Mesothelial cell of epicardium (in vitro differentiated cells): Measurements from ENCODE around the gene RALBP1. TPM values are rescaled to one million over a fixed set of nuclear protein-coding genes. Genes with fewer than 3 reads are reported as not detected.

Source experiments
- DNase-seq, 2 experiments: peaks; one replicate each; pipeline ENCODE4 v3.0.0; 2021; ENCODE audit warnings: low spot score in 2 of 2; ENCODE audit not compliant: unreplicated experiment in 2 of 2
- H3K27ac Mint-ChIP-seq: 2 replicates; pipeline ENCODE4 v1.8.0; 2021; ENCODE audit warnings: mixed read lengths
- H3K27me3 Mint-ChIP-seq: 2 replicates; pipeline ENCODE4 v1.8.0; 2021; ENCODE audit warnings: low read depth, mixed read lengths
- H3K36me3 Mint-ChIP-seq: 2 replicates; pipeline ENCODE4 v1.8.0; 2021; ENCODE audit warnings: mixed read lengths
- H3K4me1 Mint-ChIP-seq: 2 replicates; pipeline ENCODE4 v1.8.0; 2021; ENCODE audit warnings: mixed read lengths
- H3K4me3 Mint-ChIP-seq: 2 replicates; pipeline ENCODE4 v1.8.0; 2021; ENCODE audit warnings: mild to moderate bottlenecking, moderate library complexity, mixed read lengths
- H3K9me3 Mint-ChIP-seq: 2 replicates; pipeline ENCODE4 v1.8.0; 2021; ENCODE audit warnings: mixed read lengths
- total RNA-seq: library from RNA; stranded (reverse); gene quantifications from 3 replicates; pipeline ENCODE4 v1.2.1, GENCODE V29; 2021
- TF ChIP-seq, protein P1 (sequence below): fragments of 200-600 bp; sonication (generic); IDR thresholded peaks from one replicate; pipeline ENCODE4 v1.5.0; 2021; ENCODE audit warnings: antibody characterized with exemption; ENCODE audit not compliant: unreplicated experiment

The RALBP1 gene
- total RNA-seq, 1 donor from 2014 or later, result 44.7 TPM

DNA sequence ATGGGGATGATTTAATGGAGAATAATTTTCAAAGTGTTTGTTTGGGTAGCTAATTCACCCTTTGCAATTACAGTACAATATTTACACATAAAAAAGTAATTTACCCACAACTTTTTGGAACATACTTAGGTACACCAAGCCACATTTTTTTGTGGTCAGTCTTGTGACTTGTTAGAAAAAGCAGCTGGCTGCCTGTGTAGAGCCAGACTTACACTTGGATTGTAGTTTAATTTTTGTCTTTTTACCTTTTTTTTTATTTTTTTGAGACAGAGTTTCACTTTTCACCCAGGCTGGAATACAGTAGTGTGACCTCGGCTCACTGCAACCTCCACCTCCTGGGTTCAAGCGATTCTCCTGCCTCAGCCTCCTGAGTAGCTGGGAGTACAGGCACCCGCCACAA, 45.4 kb downstream of the RALBP1 start:
- no peaks in the 10 kb centered on the region for H3K9me3 Mint-ChIP-seq
- DNase-seq, result no peak
- peaks cover 25% of the 10 kb centered on the region for H3K36me3 Mint-ChIP-seq
- H3K4me1 Mint-ChIP-seq, result peaks cover 6% of the 10 kb centered on the region
- TF ChIP-seq, protein P1, sequence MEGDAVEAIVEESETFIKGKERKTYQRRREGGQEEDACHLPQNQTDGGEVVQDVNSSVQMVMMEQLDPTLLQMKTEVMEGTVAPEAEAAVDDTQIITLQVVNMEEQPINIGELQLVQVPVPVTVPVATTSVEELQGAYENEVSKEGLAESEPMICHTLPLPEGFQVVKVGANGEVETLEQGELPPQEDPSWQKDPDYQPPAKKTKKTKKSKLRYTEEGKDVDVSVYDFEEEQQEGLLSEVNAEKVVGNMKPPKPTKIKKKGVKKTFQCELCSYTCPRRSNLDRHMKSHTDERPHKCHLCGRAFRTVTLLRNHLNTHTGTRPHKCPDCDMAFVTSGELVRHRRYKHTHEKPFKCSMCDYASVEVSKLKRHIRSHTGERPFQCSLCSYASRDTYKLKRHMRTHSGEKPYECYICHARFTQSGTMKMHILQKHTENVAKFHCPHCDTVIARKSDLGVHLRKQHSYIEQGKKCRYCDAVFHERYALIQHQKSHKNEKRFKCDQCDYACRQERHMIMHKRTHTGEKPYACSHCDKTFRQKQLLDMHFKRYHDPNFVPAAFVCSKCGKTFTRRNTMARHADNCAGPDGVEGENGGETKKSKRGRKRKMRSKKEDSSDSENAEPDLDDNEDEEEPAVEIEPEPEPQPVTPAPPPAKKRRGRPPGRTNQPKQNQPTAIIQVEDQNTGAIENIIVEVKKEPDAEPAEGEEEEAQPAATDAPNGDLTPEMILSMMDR, result no peak
- no peak overlapping the region for H3K4me3 Mint-ChIP-seq
- H3K27ac Mint-ChIP-seq, result no peak overlapping the region
- H3K27me3 Mint-ChIP-seq, result no peaks in the 10 kb centered on the region

DNA sequence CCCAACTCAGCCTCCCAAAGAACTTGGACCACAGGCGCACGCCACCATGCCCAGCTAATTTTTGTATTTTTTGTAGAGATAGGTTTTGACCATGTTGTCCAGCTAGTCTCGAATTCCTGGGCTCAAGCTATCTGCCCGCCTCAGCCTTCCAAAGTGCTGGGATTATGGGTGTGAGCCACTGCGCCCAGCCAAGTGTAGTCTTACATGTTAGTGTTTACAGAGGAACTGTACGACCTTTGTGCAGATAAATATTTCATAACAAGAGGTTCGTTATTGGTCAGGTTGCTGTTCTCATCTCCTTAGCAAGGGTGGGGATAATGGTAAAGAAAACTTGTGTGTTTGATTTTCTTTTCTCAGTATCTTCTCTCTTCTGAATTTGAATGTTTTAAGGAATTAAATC, 46.5 kb downstream of the RALBP1 start:
- Mint-ChIP-seq H3K27me3 (no peaks in the 10 kb centered on the region), H3K36me3 (peaks cover 31% of the 10 kb centered on the region), H3K9me3 (no peaks in the 10 kb centered on the region), H3K4me1 (peaks cover 2% of the 10 kb centered on the region), H3K4me3 (no peak overlapping the region), H3K27ac (no peak overlapping the region)
- no peak for DNase-seq
- TF ChIP-seq, protein P1, result no peak

DNA sequence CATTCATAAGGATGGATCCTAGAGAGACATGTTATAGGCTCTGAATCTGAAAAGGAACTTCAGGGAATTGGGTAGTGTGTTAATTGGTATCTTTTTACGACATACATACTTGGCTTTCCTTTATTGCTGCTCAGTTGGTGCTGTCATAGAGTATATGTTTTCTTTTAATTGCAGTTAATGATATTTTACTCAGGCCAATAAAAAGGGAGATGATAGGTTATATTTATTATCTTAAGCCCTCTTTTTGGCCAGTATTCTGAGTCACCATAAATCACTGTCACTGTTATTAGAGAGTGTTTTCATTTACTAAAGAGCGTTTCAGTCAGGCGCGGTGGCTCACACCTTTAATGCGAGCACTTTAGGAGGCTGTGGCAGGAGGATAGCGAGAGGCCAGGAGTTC, 47.6 kb downstream of the RALBP1 start:
- H3K4me1 Mint-ChIP-seq, result no peaks in the 10 kb centered on the region
- H3K4me3 Mint-ChIP-seq, result no peak overlapping the region
- H3K9me3 Mint-ChIP-seq, result peaks cover 11% of the 10 kb centered on the region
- no peaks in the 10 kb centered on the region for H3K27me3 Mint-ChIP-seq
- H3K36me3 Mint-ChIP-seq, result peaks cover 43% of the 10 kb centered on the region
- H3K27ac Mint-ChIP-seq, result no peak overlapping the region
- TF ChIP-seq, protein P1, result no peak
- DNase-seq, result no peak

DNA sequence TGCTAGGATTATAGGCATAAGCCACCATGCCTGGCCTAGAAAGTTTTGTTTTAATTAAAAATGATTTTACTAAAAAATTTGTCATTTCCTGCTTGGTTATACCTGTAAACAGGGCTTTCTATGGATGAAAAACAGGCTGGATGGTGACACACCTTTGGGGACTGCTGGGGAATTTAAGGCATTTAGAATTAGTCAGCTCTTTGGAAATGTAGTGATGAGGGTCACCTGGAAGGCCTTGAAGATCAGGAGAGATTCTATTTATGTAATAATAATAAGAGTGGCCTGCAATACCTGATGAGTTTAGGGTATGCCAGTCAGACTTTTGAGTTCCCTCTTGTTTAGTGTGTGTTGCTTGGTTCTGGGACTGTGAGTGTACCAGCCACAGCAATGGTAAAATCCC, 51.1 kb downstream of the RALBP1 start:
- DNase-seq, result no peak
- H3K27ac Mint-ChIP-seq, result no peak overlapping the region
- no peak overlapping the region for H3K4me3 Mint-ChIP-seq
- peaks cover 63% of the 10 kb centered on the region for H3K36me3 Mint-ChIP-seq
- H3K4me1 Mint-ChIP-seq, result no peaks in the 10 kb centered on the region
- H3K9me3 Mint-ChIP-seq, result peaks cover 15% of the 10 kb centered on the region
- TF ChIP-seq, protein P1, result no peak
- H3K27me3 Mint-ChIP-seq, result no peaks in the 10 kb centered on the region

DNA sequence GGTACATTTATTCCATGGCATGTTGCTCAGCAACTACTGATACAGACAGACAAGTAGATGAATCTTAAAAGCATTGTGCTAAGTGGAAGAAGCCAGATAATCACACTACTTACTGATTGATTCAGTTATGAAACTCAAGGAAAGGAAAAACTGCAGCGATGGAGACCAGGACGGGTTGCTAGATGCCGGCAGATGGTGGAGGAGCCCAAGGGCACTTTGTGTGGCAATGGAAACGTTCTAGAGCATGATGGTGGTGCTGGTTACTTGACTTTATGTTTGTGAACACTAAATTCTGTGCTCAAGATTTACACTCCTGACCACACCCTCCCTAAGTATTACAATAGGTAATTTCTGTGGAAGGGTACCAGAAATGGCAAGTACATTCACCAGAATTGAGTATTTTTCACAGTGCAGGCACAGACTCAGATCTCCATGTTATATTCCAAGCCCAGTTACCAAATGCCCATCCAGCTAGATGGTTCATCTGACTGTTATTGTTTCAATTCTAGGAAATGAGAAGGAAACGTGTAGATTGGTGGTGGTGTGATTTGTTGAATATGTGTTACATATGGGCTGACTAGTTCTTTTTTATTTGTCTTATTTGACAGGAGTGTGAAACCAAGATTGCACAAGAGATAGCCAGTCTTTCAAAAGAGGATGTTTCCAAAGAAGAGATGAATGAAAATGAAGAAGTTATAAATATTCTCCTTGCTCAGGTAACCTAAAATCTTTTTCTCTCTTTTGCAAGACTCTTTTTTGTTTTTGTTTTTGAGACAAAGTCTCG, 55.1 kb downstream of the RALBP1 start:
- Mint-ChIP-seq H3K27ac (no peak overlapping the region), H3K4me3 (no peak overlapping the region), H3K27me3 (no peaks in the 10 kb centered on the region), H3K36me3 (peaks cover 52% of the 10 kb centered on the region), H3K4me1 (peaks cover 3% of the 10 kb centered on the region), H3K9me3 (peaks cover 15% of the 10 kb centered on the region)
- DNase-seq, result no peak
- TF ChIP-seq, protein P1, result no peak
